Astrocyte (in vitro differentiated cells and primary cell): ENCODE data around the gene ITM2C.

Experiments
- EZH2 ChIP-seq: IDR thresholded peaks from 2 replicates; pipeline ENCODE4 v1.6.1; 2012; ENCODE audit warnings: mild to moderate bottlenecking, low read length, inconsistent platforms; ENCODE audit not compliant: insufficient read depth
- TF ChIP-seq, protein P1 (sequence below): IDR thresholded peaks from 2 replicates; pipeline ENCODE4 v1.5.1; 2011; ENCODE audit warnings: low read depth, mild to moderate bottlenecking, inconsistent platforms, low read length, moderate library complexity; ENCODE audit not compliant: insufficient read depth

DNA sequence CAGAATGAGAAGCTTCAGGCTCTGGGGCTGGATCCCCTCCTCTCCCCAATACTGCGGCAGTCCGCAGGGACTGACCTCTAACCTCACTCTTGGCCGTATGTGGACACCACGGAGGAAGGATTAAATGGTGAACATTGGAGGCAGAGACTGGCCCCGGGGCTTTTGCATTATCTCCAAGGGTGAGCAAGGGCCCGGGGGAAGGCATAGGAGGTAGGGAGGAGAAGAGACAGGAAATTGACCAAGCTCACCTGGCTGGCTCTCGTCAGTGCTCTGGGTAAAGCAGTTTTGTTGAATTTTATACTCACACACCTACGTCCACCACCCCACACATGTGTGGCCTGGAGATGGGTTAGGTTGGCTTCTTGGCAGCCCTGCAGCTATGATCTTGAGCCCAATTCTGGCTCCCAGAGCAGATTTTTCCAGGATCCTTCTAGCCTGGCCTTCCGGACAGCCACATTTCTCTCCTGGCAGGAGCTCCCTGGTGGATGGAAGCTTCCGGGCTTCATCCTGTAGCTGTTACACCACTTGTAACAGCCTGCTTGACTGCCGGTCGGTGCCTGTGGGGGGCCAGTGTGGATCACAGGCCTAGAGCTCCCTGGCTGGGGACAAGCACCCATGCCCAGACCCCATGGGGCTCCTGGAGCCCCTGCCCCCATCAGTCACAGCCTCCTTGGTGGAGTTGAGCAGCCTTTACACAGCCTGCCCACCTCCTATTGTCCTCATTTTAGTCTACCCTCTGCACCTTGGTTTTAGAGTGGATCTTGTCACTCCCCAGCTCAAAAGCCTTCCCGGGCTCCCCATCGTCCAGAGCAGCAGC lies 7.6 kb downstream of the ITM2C start:
- TF ChIP-seq, protein P1, sequence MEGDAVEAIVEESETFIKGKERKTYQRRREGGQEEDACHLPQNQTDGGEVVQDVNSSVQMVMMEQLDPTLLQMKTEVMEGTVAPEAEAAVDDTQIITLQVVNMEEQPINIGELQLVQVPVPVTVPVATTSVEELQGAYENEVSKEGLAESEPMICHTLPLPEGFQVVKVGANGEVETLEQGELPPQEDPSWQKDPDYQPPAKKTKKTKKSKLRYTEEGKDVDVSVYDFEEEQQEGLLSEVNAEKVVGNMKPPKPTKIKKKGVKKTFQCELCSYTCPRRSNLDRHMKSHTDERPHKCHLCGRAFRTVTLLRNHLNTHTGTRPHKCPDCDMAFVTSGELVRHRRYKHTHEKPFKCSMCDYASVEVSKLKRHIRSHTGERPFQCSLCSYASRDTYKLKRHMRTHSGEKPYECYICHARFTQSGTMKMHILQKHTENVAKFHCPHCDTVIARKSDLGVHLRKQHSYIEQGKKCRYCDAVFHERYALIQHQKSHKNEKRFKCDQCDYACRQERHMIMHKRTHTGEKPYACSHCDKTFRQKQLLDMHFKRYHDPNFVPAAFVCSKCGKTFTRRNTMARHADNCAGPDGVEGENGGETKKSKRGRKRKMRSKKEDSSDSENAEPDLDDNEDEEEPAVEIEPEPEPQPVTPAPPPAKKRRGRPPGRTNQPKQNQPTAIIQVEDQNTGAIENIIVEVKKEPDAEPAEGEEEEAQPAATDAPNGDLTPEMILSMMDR, result no peak
- no peak for TF ChIP-seq EZH2
